LNCaP clone FGC (cell line): Measurements from ENCODE around the gene BNIPL.
A peak's percentile ranks its signal among the peaks of the same experiment; 100 is the strongest.

ENCODE experiments used
- DNase-seq: peaks from one replicate; pipeline ENCODE4 v3.0.0-alpha.2; 2011; ENCODE audit warnings: low read depth
- H3K4me3 ChIP-seq: 2 replicates; pipeline ENCODE4 v1.5.1; 2011; ENCODE audit warnings: mild to moderate bottlenecking, low read depth, low read length, control low read depth
- TF ChIP-seq, protein P1 (sequence below): IDR thresholded peaks from 2 replicates; pipeline ENCODE4 v1.5.1; 2012; ENCODE audit warnings: mild to moderate bottlenecking; ENCODE audit not compliant: control insufficient read depth, insufficient read depth; ENCODE audit errors: extremely low read depth

Gene BNIPL

DNA sequence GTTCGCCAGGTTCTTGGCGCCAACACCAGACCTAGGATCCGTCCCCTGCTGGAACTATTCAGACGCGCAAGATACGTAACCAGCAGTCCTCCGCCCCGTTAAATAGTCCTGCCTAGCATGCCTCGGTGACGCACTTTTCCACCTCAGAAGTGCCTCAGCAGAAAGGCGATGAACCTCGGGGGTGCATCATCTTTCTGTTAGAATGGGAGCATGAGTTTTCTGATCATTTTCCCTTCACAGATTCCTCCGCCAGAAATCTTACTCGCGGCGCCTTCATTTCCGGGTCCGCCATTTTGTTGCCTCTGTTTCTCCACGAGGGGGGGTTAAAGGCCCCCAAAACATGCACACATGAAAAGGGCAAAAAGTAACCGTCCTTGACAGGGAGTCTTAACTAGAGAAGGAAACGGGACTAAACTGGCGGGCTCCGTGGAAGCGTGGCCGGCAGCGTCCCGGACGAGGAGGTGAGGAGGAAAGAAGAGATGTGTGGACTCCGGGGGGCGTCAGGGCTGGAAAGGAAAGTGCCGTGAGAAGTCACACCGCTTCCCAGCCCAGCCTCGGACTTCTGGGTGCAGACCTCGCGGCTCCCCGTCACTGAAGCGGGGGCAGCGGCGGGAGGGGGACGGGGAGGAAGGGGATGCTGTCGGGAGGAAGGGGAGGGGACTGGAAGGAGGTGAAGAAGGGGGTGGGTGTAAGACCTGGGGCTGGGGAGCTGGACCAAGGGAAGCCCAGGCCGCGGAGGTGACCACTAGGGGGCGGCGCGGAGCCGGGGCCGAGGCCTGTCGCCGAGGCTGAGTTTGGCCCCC, 34.3 kb downstream of the BNIPL start, which contains the start of gene GABPB2:
Gene GABPB2, plus strand, starts transcription at position 288 of the 803 bp plus-strand sequence. CDS start 17,429 bp downstream, outside the sequence.
- TF ChIP-seq, protein P1, sequence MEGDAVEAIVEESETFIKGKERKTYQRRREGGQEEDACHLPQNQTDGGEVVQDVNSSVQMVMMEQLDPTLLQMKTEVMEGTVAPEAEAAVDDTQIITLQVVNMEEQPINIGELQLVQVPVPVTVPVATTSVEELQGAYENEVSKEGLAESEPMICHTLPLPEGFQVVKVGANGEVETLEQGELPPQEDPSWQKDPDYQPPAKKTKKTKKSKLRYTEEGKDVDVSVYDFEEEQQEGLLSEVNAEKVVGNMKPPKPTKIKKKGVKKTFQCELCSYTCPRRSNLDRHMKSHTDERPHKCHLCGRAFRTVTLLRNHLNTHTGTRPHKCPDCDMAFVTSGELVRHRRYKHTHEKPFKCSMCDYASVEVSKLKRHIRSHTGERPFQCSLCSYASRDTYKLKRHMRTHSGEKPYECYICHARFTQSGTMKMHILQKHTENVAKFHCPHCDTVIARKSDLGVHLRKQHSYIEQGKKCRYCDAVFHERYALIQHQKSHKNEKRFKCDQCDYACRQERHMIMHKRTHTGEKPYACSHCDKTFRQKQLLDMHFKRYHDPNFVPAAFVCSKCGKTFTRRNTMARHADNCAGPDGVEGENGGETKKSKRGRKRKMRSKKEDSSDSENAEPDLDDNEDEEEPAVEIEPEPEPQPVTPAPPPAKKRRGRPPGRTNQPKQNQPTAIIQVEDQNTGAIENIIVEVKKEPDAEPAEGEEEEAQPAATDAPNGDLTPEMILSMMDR = peak; percentile 86
- H3K4me3 ChIP-seq = peak within 1 kb of the TSS; percentile 98
- DNase-seq = peak; percentile 94

GRCh38 chr1:151072224-151072623, 35.8 kb downstream of the BNIPL start:
- TF ChIP-seq, protein P1 = no peak
- DNase-seq = no peak
- no peak overlapping the region for H3K4me3 ChIP-seq

GRCh38 chr1:151085953-151086559, 49.7 kb downstream of the BNIPL start:
- no peak for DNase-seq
- TF ChIP-seq, protein P1 = no peak
- H3K4me3 ChIP-seq = no peak overlapping the region
